CD14-positive monocyte (primary cell): ENCODE data around the gene ANKRD53. TPM values are rescaled to one million over a fixed set of nuclear protein-coding genes. Genes with fewer than 3 reads are reported as not detected.
"Not testable (repeated sequence)": the region's sequence is repeated elsewhere in the genome, so short reads cannot be mapped to it uniquely, and the experiment has no call there.

Source experiments
- DNase-seq, 3 donors: peaks; one replicate each; pipeline ENCODE4 v3.0.0-alpha.2; 2011 to 2022
- H2AFZ ChIP-seq: 2 replicates; pipeline ENCODE4 v1.6.0; 2012; ENCODE audit warnings: mild to moderate bottlenecking, low read depth, low read length, inconsistent platforms; ENCODE audit not compliant: insufficient read depth, poor library complexity, severe bottlenecking
- H3K27ac ChIP-seq, 2 donors: 1 replicate in 1 of 2; 2 replicates in 1 of 2; pipeline ENCODE4 v1.5.1; 2012 to 2013; ENCODE audit warnings: low read length in 2 of 2, control low read depth in 1 of 2, inconsistent platforms in 1 of 2, low read depth in 1 of 2, mild to moderate bottlenecking in 1 of 2
- H3K27me3 ChIP-seq, 2 donors: one replicate each; pipeline versions ENCODE4 v1.6.0 to v1.6.1; 2011 to 2013; ENCODE audit warnings: low read length in 2 of 2; ENCODE audit not compliant: control insufficient read depth in 2 of 2, insufficient read depth in 2 of 2
- H3K36me3 ChIP-seq, 2 donors: replicated peaks in 1 of 2; 1 replicate in 1 of 2; 2 replicates in 1 of 2; pipeline versions ENCODE4 v1.5.1 to v1.6.1; 2012 to 2013; ENCODE audit warnings: low read length in 2 of 2, control low read depth in 1 of 2, inconsistent platforms in 1 of 2, mild to moderate bottlenecking in 1 of 2; ENCODE audit not compliant: insufficient read depth in 2 of 2, control insufficient read depth in 1 of 2
- H3K4me1 ChIP-seq, 2 donors: 1 replicate in 1 of 2; 2 replicates in 1 of 2; pipeline versions ENCODE4 v1.5.1 to v1.6.1; 2012 to 2013; ENCODE audit warnings: low read length in 2 of 2, control low read depth in 1 of 2, inconsistent platforms in 1 of 2, mild to moderate bottlenecking in 1 of 2, moderate library complexity in 1 of 2; ENCODE audit not compliant: insufficient read depth in 2 of 2, control insufficient read depth in 1 of 2
- H3K4me2 ChIP-seq: replicated peaks from 2 replicates; pipeline ENCODE3; 2012; ENCODE audit warnings: low read length, moderate library complexity, mild to moderate bottlenecking; ENCODE audit not compliant: poor library complexity, severe bottlenecking; ENCODE audit errors: extremely low read depth
- H3K4me3 ChIP-seq, 3 experiments: fragments of 200-600 bp in 1 of 3; sonication (generic) in 1 of 3; replicated peaks in 1 of 3; 1 replicate in 2 of 3; 2 replicates in 1 of 3; pipeline ENCODE4 v1.5.1; 2011 to 2013; ENCODE audit warnings: low read length in 3 of 3, mild to moderate bottlenecking in 3 of 3, control low read depth in 2 of 3, low read depth in 2 of 3, inconsistent platforms in 1 of 3, moderate library complexity in 1 of 3
- H3K79me2 ChIP-seq: 2 replicates; pipeline ENCODE4 v1.6.0; 2012; ENCODE audit warnings: mild to moderate bottlenecking, control low read depth, inconsistent platforms, low read length, moderate library complexity; ENCODE audit not compliant: insufficient read depth
- H3K9ac ChIP-seq: 2 replicates; pipeline ENCODE4 v1.6.0; 2017; ENCODE audit warnings: low read length, mild to moderate bottlenecking; ENCODE audit not compliant: insufficient read depth, poor library complexity, severe bottlenecking
- H3K9me3 ChIP-seq, 2 donors: replicated peaks in 1 of 2; 1 replicate in 1 of 2; 2 replicates in 1 of 2; pipeline versions ENCODE4 v1.5.1 to v1.6.1; 2012 to 2013; ENCODE audit warnings: low read length in 2 of 2, control low read depth in 1 of 2; ENCODE audit not compliant: control insufficient read depth in 1 of 2, insufficient read depth in 1 of 2
- H4K20me1 ChIP-seq: 2 replicates; pipeline ENCODE4 v1.6.0; 2012; ENCODE audit warnings: mild to moderate bottlenecking, low read length, control low read depth, moderate library complexity; ENCODE audit not compliant: insufficient read depth
- H3K27ac Mint-ChIP-seq, 7 donors: one replicate each; pipeline ENCODE4 v1.8.0; 2020; ENCODE audit warnings: mild to moderate bottlenecking in 7 of 7, mixed read lengths in 7 of 7, moderate library complexity in 6 of 7, inconsistent platforms in 2 of 7
- H3K27me3 Mint-ChIP-seq, 3 donors: one replicate each; pipeline ENCODE4 v1.8.0; 2021 to 2022; ENCODE audit warnings: low read depth in 3 of 3, mild to moderate bottlenecking in 3 of 3, mixed read lengths in 3 of 3, moderate library complexity in 3 of 3, inconsistent platforms in 1 of 3
- H3K36me3 Mint-ChIP-seq, 2 donors: one replicate each; pipeline ENCODE4 v1.8.0; 2020; ENCODE audit warnings: mixed read lengths in 2 of 2, inconsistent platforms in 1 of 2, mild to moderate bottlenecking in 1 of 2
- H3K4me1 Mint-ChIP-seq: one replicate; pipeline ENCODE4 v1.8.0; 2020; ENCODE audit warnings: mild to moderate bottlenecking, mixed read lengths
- H3K4me3 Mint-ChIP-seq, 2 donors: one replicate each; pipeline ENCODE4 v1.8.0; 2020; ENCODE audit warnings: mild to moderate bottlenecking in 2 of 2, mixed read lengths in 2 of 2, moderate library complexity in 1 of 2
- H3K9me3 Mint-ChIP-seq, 7 donors: one replicate each; pipeline ENCODE4 v1.8.0; 2020 to 2022; ENCODE audit warnings: mixed read lengths in 7 of 7, mild to moderate bottlenecking in 6 of 7, moderate library complexity in 6 of 7, inconsistent platforms in 2 of 7
- WGBS: methylation state at CpG from one replicate; pipeline ENCODE4 v1.1.5; 2013; ENCODE audit warnings: missing lambda C conversion rate; ENCODE audit not compliant: insufficient coverage; 5-methylcytosine and 5-hydroxymethylcytosine counted together
- intact Hi-C, 2 donors: fragments of 100-400 bp; cut with micrococcal nuclease; formaldehyde crosslinking; loops; one replicate each; pipeline versions ENCODE4 v1.15.0 to v1.15.1; 2023
- polyA plus RNA-seq, 3 donors: library from polyadenylated mRNA; depleted of rRNA in 1 of 3; unstranded in 2 of 3; stranded (reverse) in 1 of 3; fragments of 300-500 nt in 2 of 3; fragments of >200 nt in 1 of 3; fragmentation: Illumina TruSeq in 2 of 3; gene quantifications; 1 replicate in 2 of 3; 2 replicates in 1 of 3; pipeline ENCODE4 v1.2.3, GENCODE V29; 2012 to 2021
- TF ChIP-seq, protein P1 (sequence below): fragments of 200-600 bp; IDR thresholded peaks from one replicate; pipeline ENCODE4 v1.8.0; 2022; ENCODE audit warnings: antibody characterized with exemption, mild to moderate bottlenecking

Gene ANKRD53
- polyA plus RNA-seq, 3 donors = 0.12 TPM; not detected in 2

DNA sequence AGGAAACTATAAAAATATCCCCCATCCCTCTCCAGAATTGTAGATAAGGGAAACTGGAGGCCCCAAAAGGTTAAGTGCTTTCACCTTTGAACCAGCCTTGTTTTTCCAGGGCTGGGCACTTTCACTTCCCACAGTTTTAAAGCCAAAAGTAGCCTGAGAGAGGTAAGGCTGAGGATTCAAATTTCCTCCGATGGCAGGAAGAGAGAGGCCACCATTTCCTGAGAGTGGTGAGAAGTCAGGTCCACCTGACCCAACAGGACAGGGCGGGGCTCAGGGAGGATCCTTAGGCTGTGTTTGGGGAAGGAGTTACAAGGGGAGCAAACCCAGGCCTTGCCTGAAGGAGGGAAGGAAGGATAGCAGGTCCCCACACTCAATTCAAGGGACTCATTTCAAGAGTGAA is 20.9 kb downstream of the ANKRD53 start:
- Histone ChIP-seq H3K27me3 (no peaks in the 10 kb centered on the region), H3K4me3 (no peak overlapping the region), H3K27ac (no peak overlapping the region), H3K9me3 (no peaks in the 10 kb centered on the region), H2AFZ (peak overlapping the region; percentile 14), H3K9ac (no peak overlapping the region), H3K36me3 (no peaks in the 10 kb centered on the region), H4K20me1 (no peaks in the 10 kb centered on the region), H3K79me2 (peaks cover 7% of the 10 kb centered on the region), H3K4me1 (peaks cover 23 to 33% of the 10 kb centered on the region in 2 donors), H3K4me2 (no peak overlapping the region)
- peaks cover 28% of the 10 kb centered on the region for H3K4me1 Mint-ChIP-seq
- peak overlapping the region in 2 of 7 donors; percentile 48 to 76 for H3K27ac Mint-ChIP-seq
- peaks cover 0 to 2% (median 1%) of the 10 kb centered on the region in 3 donors for H3K27me3 Mint-ChIP-seq
- WGBS = 40% methylated on average over 2 of the region's 2 CpGs
- intact Hi-C loops = no loop called here
- no peak for DNase-seq
- H3K36me3 Mint-ChIP-seq = no peaks in the 10 kb centered on the region
- TF ChIP-seq, protein P1, sequence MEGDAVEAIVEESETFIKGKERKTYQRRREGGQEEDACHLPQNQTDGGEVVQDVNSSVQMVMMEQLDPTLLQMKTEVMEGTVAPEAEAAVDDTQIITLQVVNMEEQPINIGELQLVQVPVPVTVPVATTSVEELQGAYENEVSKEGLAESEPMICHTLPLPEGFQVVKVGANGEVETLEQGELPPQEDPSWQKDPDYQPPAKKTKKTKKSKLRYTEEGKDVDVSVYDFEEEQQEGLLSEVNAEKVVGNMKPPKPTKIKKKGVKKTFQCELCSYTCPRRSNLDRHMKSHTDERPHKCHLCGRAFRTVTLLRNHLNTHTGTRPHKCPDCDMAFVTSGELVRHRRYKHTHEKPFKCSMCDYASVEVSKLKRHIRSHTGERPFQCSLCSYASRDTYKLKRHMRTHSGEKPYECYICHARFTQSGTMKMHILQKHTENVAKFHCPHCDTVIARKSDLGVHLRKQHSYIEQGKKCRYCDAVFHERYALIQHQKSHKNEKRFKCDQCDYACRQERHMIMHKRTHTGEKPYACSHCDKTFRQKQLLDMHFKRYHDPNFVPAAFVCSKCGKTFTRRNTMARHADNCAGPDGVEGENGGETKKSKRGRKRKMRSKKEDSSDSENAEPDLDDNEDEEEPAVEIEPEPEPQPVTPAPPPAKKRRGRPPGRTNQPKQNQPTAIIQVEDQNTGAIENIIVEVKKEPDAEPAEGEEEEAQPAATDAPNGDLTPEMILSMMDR = no peak
- H3K9me3 Mint-ChIP-seq = no peaks in the 10 kb centered on the region
- H3K4me3 Mint-ChIP-seq = no peak overlapping the region

DNA sequence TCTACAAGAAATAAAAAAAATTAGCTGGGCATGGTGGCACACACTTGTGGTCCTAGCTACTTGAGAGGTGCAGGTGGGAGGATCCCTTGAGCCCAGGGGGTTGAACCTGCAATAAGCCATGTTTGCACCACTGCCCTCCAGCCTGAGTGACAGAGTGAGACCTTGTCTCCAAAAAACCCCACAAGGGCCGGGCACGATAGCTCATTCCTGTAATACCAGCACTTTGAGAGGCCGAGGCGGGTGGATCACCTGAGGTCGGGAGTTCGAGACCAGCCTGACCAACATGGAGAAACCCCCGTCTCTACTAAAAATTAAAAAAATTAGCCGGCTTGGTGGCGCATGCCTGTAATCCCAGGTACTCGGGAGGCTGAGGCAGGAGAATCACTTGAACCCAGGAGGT is 21.5 kb downstream of the ANKRD53 start:
- peaks cover 28% of the 10 kb centered on the region for H3K4me1 Mint-ChIP-seq
- not testable (repeated sequence) for H3K9me3 Mint-ChIP-seq, H3K4me3 ChIP-seq, H3K27ac Mint-ChIP-seq, H3K27me3 Mint-ChIP-seq, H3K27ac ChIP-seq, H3K27me3 ChIP-seq, H3K9ac ChIP-seq, H3K4me2 ChIP-seq, H3K36me3 ChIP-seq, H3K36me3 Mint-ChIP-seq, H2AFZ ChIP-seq, H3K4me3 Mint-ChIP-seq, H3K9me3 ChIP-seq, H4K20me1 ChIP-seq, H3K79me2 ChIP-seq, DNase-seq
- H3K4me1 ChIP-seq = peaks cover 23 to 32% of the 10 kb centered on the region in 2 donors
- intact Hi-C loops = loop anchor here in 1 of 2 donors (1.0 kb wide), 1 partner anchor 35 kb away; no protein-coding TSS in a partner anchor
- WGBS = 100% methylated on average over 4 of the region's 10 CpGs
